Measurements from ENCODE around the gene MXD1. TPM values are rescaled to one million over a fixed set of nuclear protein-coding genes. Genes with fewer than 3 reads are reported as not detected.
"Not testable (repeated sequence)": the region's sequence is repeated elsewhere in the genome, so short reads cannot be mapped to it uniquely, and the experiment has no call there.

The MXD1 gene
- total RNA-seq: 80.9 TPM

- Histone ChIP-seq H3K9me3 (ENCODE audit: low read depth, low read length) (no peaks in the 10 kb centered on the region), H3K27me3 (ENCODE audit: insufficient read depth, low read length) (no peaks in the 10 kb centered on the region), H3K4me3 (ENCODE audit: low read length) (peak within 1 kb of the TSS; percentile 71), H3K4me1 (ENCODE audit: insufficient read depth, low read length) (peaks cover 37% of the 10 kb centered on the region)
Observed at GRCh38 chr2:69914950-69915945, at the start of gene MXD1. Gene MXD1, plus strand, starts transcription at chr2:69915109. Its CDS starts 222 bp downstream, at chr2:69915331.

GRCh38 chr2:69888451-69888850 is 26.5 kb upstream of the MXD1 start:
- Histone ChIP-seq H3K9me3 (ENCODE audit: low read depth, low read length) (no peaks in the 10 kb centered on the region), H3K4me3 (ENCODE audit: low read length) (no peak overlapping the region), H3K27me3 (ENCODE audit: insufficient read depth, low read length) (no peaks in the 10 kb centered on the region), H3K4me1 (ENCODE audit: insufficient read depth, low read length) (peaks cover 3% of the 10 kb centered on the region)

GRCh38 chr2:69889302-69889701 is 25.6 kb upstream of the MXD1 start:
- Histone ChIP-seq H3K9me3 (ENCODE audit: low read depth, low read length) (no peaks in the 10 kb centered on the region), H3K27me3 (ENCODE audit: insufficient read depth, low read length) (no peaks in the 10 kb centered on the region), H3K4me1 (ENCODE audit: insufficient read depth, low read length) (peaks cover 7% of the 10 kb centered on the region), H3K4me3 (ENCODE audit: low read length) (no peak overlapping the region)

GRCh38 chr2:69890881-69891280 is 24.0 kb upstream of the MXD1 start:
- Histone ChIP-seq H3K4me1 (ENCODE audit: insufficient read depth, low read length) (peaks cover 23% of the 10 kb centered on the region), H3K27me3 (ENCODE audit: insufficient read depth, low read length) (no peaks in the 10 kb centered on the region), H3K4me3 (ENCODE audit: low read length) (no peak overlapping the region)

GRCh38 chr2:69892838-69893424 is 22.0 kb upstream of the MXD1 start:
- H3K4me1 ChIP-seq (ENCODE audit: insufficient read depth, low read length): peaks cover 26% of the 10 kb centered on the region
- H3K4me3 ChIP-seq (ENCODE audit: low read length); H3K9me3 ChIP-seq (ENCODE audit: low read depth, low read length); H3K27me3 ChIP-seq (ENCODE audit: insufficient read depth, low read length): not testable (repeated sequence)

More at GRCh38 chr2:69890881-69891280, 24.0 kb upstream of the MXD1 start:
- H3K9me3 ChIP-seq (ENCODE audit: low read depth, low read length): no peaks in the 10 kb centered on the region

- no peaks in the 10 kb centered on the region for H3K9me3 ChIP-seq (ENCODE audit: low read depth, low read length)
- peak within 1 kb of the TSS; percentile 99 for H3K4me3 ChIP-seq (ENCODE audit: low read length)
- no peaks in the 10 kb centered on the region for H3K27me3 ChIP-seq (ENCODE audit: insufficient read depth, low read length)
- peaks cover 26% of the 10 kb centered on the region for H3K4me1 ChIP-seq (ENCODE audit: insufficient read depth, low read length)
Observed at GRCh38 chr2:69893684-69894551, 21.0 kb upstream of the MXD1 start, which contains the start of gene SNRNP27. Gene SNRNP27, plus strand, starts transcription at chr2:69893956. Its CDS starts 29 bp downstream, at chr2:69893985.

- peaks cover 31% of the 10 kb centered on the region for H3K4me1 ChIP-seq (ENCODE audit: insufficient read depth, low read length)
- not testable (repeated sequence) for H3K9me3 ChIP-seq (ENCODE audit: low read depth, low read length); H3K27me3 ChIP-seq (ENCODE audit: insufficient read depth, low read length)
- H3K4me3 ChIP-seq (ENCODE audit: low read length): peak overlapping the region; percentile 99
Observed at GRCh38 chr2:69894737-69895136, 20.2 kb upstream of the MXD1 start.

GRCh38 chr2:69902213-69902922 is 12.5 kb upstream of the MXD1 start:
- Histone ChIP-seq H3K4me1 (ENCODE audit: insufficient read depth, low read length) (peaks cover 33% of the 10 kb centered on the region), H3K9me3 (ENCODE audit: low read depth, low read length) (no peaks in the 10 kb centered on the region), H3K4me3 (ENCODE audit: low read length) (peak overlapping the region; percentile 30), H3K27me3 (ENCODE audit: insufficient read depth, low read length) (no peaks in the 10 kb centered on the region)

- Histone ChIP-seq H3K27me3 (ENCODE audit: insufficient read depth, low read length) (no peaks in the 10 kb centered on the region), H3K9me3 (ENCODE audit: low read depth, low read length) (no peaks in the 10 kb centered on the region), H3K4me1 (ENCODE audit: insufficient read depth, low read length) (peaks cover 8% of the 10 kb centered on the region), H3K4me3 (ENCODE audit: low read length) (no peak overlapping the region)
Observed at GRCh38 chr2:69907216-69907615, 7.7 kb upstream of the MXD1 start.

GRCh38 chr2:69911985-69912563 is 2.8 kb upstream of the MXD1 start:
- Histone ChIP-seq H3K9me3 (ENCODE audit: low read depth, low read length) (no peaks in the 10 kb centered on the region), H3K4me1 (ENCODE audit: insufficient read depth, low read length) (peaks cover 17% of the 10 kb centered on the region), H3K4me3 (ENCODE audit: low read length) (no peak overlapping the region), H3K27me3 (ENCODE audit: insufficient read depth, low read length) (no peaks in the 10 kb centered on the region)

GRCh38 chr2:69914164-69914949 is 552 bp upstream of the MXD1 start:
- Histone ChIP-seq H3K27me3 (ENCODE audit: insufficient read depth, low read length) (no peaks in the 10 kb centered on the region), H3K4me3 (ENCODE audit: low read length) (peak overlapping the region; percentile 62), H3K9me3 (ENCODE audit: low read depth, low read length) (no peaks in the 10 kb centered on the region), H3K4me1 (ENCODE audit: insufficient read depth, low read length) (peaks cover 33% of the 10 kb centered on the region)

GRCh38 chr2:69916106-69916505 is 1.2 kb downstream of the MXD1 start:
- Histone ChIP-seq H3K27me3 (ENCODE audit: insufficient read depth, low read length) (no peaks in the 10 kb centered on the region), H3K4me1 (ENCODE audit: insufficient read depth, low read length) (peaks cover 37% of the 10 kb centered on the region), H3K9me3 (ENCODE audit: low read depth, low read length) (no peaks in the 10 kb centered on the region), H3K4me3 (ENCODE audit: low read length) (peak overlapping the region; percentile 71)

GRCh38 chr2:69917852-69918251 is 2.9 kb downstream of the MXD1 start:
- H3K9me3 ChIP-seq (ENCODE audit: low read depth, low read length): no peaks in the 10 kb centered on the region
- H3K27me3 ChIP-seq (ENCODE audit: insufficient read depth, low read length): no peaks in the 10 kb centered on the region
- peaks cover 37% of the 10 kb centered on the region for H3K4me1 ChIP-seq (ENCODE audit: insufficient read depth, low read length)
- H3K4me3 ChIP-seq (ENCODE audit: low read length): peak overlapping the region; percentile 71
